Measurements from ENCODE around the gene LRRN1.

DNA sequence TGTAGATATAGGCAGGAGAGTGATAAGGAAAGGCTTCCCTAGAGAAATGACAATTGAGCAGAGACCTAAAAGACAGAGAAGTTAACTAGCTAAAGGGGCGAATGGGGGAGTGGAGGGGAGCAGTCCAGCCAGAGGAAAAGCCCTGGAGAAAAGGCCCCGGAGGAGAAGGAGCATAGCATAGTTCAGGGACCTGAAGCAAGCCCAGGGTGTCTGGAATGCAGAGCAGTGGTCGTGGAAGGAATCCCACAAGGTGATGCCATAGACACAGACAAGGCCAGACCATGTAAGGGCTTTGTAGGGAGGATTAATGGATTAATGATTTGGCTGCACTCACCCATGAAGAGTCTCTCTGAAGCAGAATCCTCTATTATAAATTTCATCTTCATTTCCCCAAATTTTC lies 45.8 kb upstream of the LRRN1 start:
- TF ChIP-seq, protein P1, sequence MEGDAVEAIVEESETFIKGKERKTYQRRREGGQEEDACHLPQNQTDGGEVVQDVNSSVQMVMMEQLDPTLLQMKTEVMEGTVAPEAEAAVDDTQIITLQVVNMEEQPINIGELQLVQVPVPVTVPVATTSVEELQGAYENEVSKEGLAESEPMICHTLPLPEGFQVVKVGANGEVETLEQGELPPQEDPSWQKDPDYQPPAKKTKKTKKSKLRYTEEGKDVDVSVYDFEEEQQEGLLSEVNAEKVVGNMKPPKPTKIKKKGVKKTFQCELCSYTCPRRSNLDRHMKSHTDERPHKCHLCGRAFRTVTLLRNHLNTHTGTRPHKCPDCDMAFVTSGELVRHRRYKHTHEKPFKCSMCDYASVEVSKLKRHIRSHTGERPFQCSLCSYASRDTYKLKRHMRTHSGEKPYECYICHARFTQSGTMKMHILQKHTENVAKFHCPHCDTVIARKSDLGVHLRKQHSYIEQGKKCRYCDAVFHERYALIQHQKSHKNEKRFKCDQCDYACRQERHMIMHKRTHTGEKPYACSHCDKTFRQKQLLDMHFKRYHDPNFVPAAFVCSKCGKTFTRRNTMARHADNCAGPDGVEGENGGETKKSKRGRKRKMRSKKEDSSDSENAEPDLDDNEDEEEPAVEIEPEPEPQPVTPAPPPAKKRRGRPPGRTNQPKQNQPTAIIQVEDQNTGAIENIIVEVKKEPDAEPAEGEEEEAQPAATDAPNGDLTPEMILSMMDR (IDR thresholded peaks at IDR 0.05; ENCODE audit: poor library complexity, severe bottlenecking): no peak
- no peak for TF ChIP-seq EZH2 (IDR thresholded peaks at IDR 0.05; ENCODE audit: borderline replicate concordance, insufficient read depth, low read length, poor library complexity, severe bottlenecking)

Data from neural cell (in vitro differentiated cells).